HEK293 (cell line): Measurements from ENCODE around the gene DLG1.

Experiments used
- OVOL3 ChIP-seq: fragments of 450-650 bp; formaldehyde crosslinking; IDR thresholded peaks from 2 replicates; pipeline ENCODE4 v1.5.1; 2016; ENCODE audit warnings: missing biosample characterization, missing genetic modification characterization
- REST ChIP-seq: fragments of 450-650 bp; formaldehyde crosslinking; IDR thresholded peaks from 2 replicates; pipeline ENCODE4 v1.5.1; 2016; ENCODE audit warnings: missing biosample characterization, missing genetic modification characterization
- ZNF274 ChIP-seq, 2 experiments: fragments of 200-500 bp in 1 of 2; fragments of 450-650 bp in 1 of 2; sonication (Bioruptor generic) in 1 of 2; formaldehyde crosslinking in 1 of 2; IDR thresholded peaks; 2 replicates each; pipeline versions ENCODE4 v1.5.1 to v1.6.1; 2014 to 2016; ENCODE audit warnings: borderline replicate concordance in 1 of 2, inconsistent platforms in 1 of 2, low read length in 1 of 2, missing biosample characterization in 1 of 2, missing genetic modification characterization in 1 of 2

- TF ChIP-seq ZNF274 (IDR thresholded peaks at IDR 0.05; ENCODE audit: low read length) (no peak), ZNF274 (tag by site-specific recombination; IDR thresholded peaks at IDR 0.05; ENCODE audit: borderline replicate concordance) (no peak), REST (tag by site-specific recombination) (no peak), OVOL3 (tag by site-specific recombination) (no peak)
These were observed 4.4 kb upstream of the DLG1 start for GRCh38 chr3:197302696-197303341.
